HepG2 (cell line): ENCODE results near the gene TUBG1. TPM values are rescaled to one million over a fixed set of nuclear protein-coding genes. Genes with fewer than 3 reads are reported as not detected.

Experiments used
- JUND ChIP-seq: sonication (generic); formaldehyde crosslinking; IDR thresholded peaks from 2 replicates; pipeline ENCODE4 v1.8.0; 2022; ENCODE audit warnings: mild to moderate bottlenecking, missing genetic modification reagents
- MTA1 ChIP-seq: sonication (generic); formaldehyde crosslinking; IDR thresholded peaks from 2 replicates; pipeline ENCODE4 v1.4.0; 2020; ENCODE audit warnings: missing genetic modification reagents, mild to moderate bottlenecking, borderline replicate concordance
- STAT5B ChIP-seq: sonication (generic); formaldehyde crosslinking; IDR thresholded peaks from 2 replicates; pipeline ENCODE4 v1.4.0; 2020; ENCODE audit warnings: missing genetic modification reagents
- YEATS4 ChIP-seq: sonication (generic); formaldehyde crosslinking; IDR thresholded peaks from 2 replicates; pipeline ENCODE4 v1.4.0; 2020; ENCODE audit warnings: missing genetic modification reagents, borderline replicate concordance
- ZBTB38 ChIP-seq: sonication (generic); formaldehyde crosslinking; IDR thresholded peaks from 2 replicates; pipeline ENCODE4 v1.5.1; 2020; ENCODE audit warnings: mild to moderate bottlenecking, missing genetic modification reagents
- ZNF180 ChIP-seq: sonication (generic); formaldehyde crosslinking; IDR thresholded peaks from 2 replicates; pipeline ENCODE4 v1.4.0; 2020; ENCODE audit warnings: low read depth, missing genetic modification reagents, borderline replicate concordance
- ZNF574 ChIP-seq: sonication (generic); formaldehyde crosslinking; IDR thresholded peaks from 2 replicates; pipeline ENCODE4 v1.4.0; 2020; ENCODE audit warnings: missing genetic modification reagents
- ZNF674 ChIP-seq: sonication (generic); formaldehyde crosslinking; IDR thresholded peaks from 2 replicates; pipeline ENCODE4 v1.5.0; 2020; ENCODE audit warnings: low read depth, mild to moderate bottlenecking, missing genetic modification reagents
- polyA plus RNA-seq, 8 experiments: library from polyadenylated mRNA; depleted of rRNA in 3 of 8; stranded (reverse) in 7 of 8; unstranded in 1 of 8; fragments of >200 nt; fragmentation: Illumina TruSeq in 4 of 8; extraction: Trizol in 4 of 8; gene quantifications; 2 replicates each; pipeline versions ENCODE4 v1.2.1 to v1.2.3, GENCODE V29; 2011 to 2016; ENCODE audit warnings: low read depth in 4 of 8, missing spikeins in 1 of 8, mixed read lengths in 1 of 8; ENCODE audit not compliant: insufficient read depth in 1 of 8
- total RNA-seq, 5 experiments: library from RNA; depleted of rRNA; stranded (reverse); fragments of >200 nt; fragmentation: Illumina TruSeq; extraction: Trizol; gene quantifications; 2 replicates each; pipeline ENCODE4 v1.2.3, GENCODE V29; 2016; ENCODE audit warnings: low read depth in 1 of 5
- TF ChIP-seq, protein P1 (sequence below): sonication (generic); formaldehyde crosslinking; conservative IDR thresholded peaks from 2 replicates; pipeline ENCODE4 v1.4.0; 2020; ENCODE audit warnings: missing genetic modification reagents
- TF ChIP-seq, protein P2 (sequence below): sonication (generic); formaldehyde crosslinking; IDR thresholded peaks from 2 replicates; pipeline ENCODE4 v1.4.0; 2020; ENCODE audit warnings: missing genetic modification reagents
- TF ChIP-seq, protein P3 (sequence below): sonication (generic); formaldehyde crosslinking; IDR thresholded peaks from 2 replicates; pipeline ENCODE4 v1.5.1; 2020; ENCODE audit warnings: mild to moderate bottlenecking, missing genetic modification reagents, borderline replicate concordance

TUBG1 gene
- total and polyA plus RNA-seq, 2 of the 13 experiments (the other 11 are each of a cell fraction or from before 2014, with no cell fraction given), result 74.1 to 137 TPM

- TF ChIP-seq ZNF574 (CRISPR knock-in tag) (peak; percentile 77), YEATS4 (CRISPR knock-in tag) (peak; percentile 96), MTA1 (CRISPR knock-in tag) (peak; percentile 91), STAT5B (CRISPR knock-in tag) (no peak; the same call in 1 of the 2 replicates), ZNF674 (no peak), ZBTB38 (no peak; the same call in 1 of the 2 replicates), JUND (no peak), ZNF180 (CRISPR knock-in tag) (no peak)
- TF ChIP-seq, protein P1, sequence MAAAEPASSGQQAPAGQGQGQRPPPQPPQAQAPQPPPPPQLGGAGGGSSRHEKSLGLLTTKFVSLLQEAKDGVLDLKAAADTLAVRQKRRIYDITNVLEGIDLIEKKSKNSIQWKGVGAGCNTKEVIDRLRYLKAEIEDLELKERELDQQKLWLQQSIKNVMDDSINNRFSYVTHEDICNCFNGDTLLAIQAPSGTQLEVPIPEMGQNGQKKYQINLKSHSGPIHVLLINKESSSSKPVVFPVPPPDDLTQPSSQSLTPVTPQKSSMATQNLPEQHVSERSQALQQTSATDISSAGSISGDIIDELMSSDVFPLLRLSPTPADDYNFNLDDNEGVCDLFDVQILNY (CRISPR knock-in tag), result no peak
- TF ChIP-seq, protein P2, sequence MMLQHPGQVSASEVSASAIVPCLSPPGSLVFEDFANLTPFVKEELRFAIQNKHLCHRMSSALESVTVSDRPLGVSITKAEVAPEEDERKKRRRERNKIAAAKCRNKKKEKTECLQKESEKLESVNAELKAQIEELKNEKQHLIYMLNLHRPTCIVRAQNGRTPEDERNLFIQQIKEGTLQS (CRISPR knock-in tag), result peak; percentile 25
- TF ChIP-seq, protein P3, sequence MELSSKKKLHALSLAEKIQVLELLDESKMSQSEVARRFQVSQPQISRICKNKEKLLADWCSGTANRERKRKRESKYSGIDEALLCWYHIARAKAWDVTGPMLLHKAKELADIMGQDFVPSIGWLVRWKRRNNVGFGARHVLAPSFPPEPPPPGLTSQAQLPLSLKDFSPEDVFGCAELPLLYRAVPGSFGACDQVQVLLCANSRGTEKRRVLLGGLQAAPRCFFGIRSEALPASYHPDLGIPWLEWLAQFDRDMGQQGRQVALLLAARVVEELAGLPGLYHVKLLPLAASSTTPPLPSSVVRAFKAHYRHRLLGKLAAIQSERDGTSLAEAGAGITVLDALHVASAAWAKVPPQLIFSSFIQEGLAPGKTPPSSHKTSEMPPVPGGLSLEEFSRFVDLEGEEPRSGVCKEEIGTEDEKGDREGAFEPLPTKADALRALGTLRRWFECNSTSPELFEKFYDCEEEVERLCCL (CRISPR knock-in tag), result no peak
Measured at GRCh38 chr17:42566883-42567573, 42.5 kb upstream of the TUBG1 start, which contains the start of gene MLX (continued).
